ENCODE measurements around the gene ZBTB21. TPM values are rescaled to one million over a fixed set of nuclear protein-coding genes. Genes with fewer than 3 reads are reported as not detected.

Gene ZBTB21
- total RNA-seq, 1 donor from 2014 or later = 11.7 TPM

- no peak for DNase-seq
These were observed 18.5 kb downstream of the ZBTB21 start for GRCh38 chr21:41991659-41992058.

- DNase-seq = no peak
These were observed 20.5 kb downstream of the ZBTB21 start for GRCh38 chr21:41989698-41990097.

- DNase-seq = no peak
These were observed 22.9 kb downstream of the ZBTB21 start for GRCh38 chr21:41987310-41987709.

- no peak for DNase-seq
These were observed 24.3 kb downstream of the ZBTB21 start for GRCh38 chr21:41985662-41986416.

- DNase-seq = no peak
These were observed 26.9 kb downstream of the ZBTB21 start for GRCh38 chr21:41983229-41983628.

- DNase-seq = no peak
These were observed 29.6 kb downstream of the ZBTB21 start for GRCh38 chr21:41980561-41980960.

- no peak for DNase-seq
These were observed 30.3 kb downstream of the ZBTB21 start for GRCh38 chr21:41979751-41980369.

- DNase-seq = no peak
These were observed 30.8 kb downstream of the ZBTB21 start for GRCh38 chr21:41979335-41979734.

- DNase-seq = no peak
These were observed 32.9 kb downstream of the ZBTB21 start for GRCh38 chr21:41977034-41977950.

- no peak for DNase-seq
These were observed 33.5 kb downstream of the ZBTB21 start for GRCh38 chr21:41976611-41977010.

GRCh38 chr21:41975391-41976272, 34.5 kb downstream of the ZBTB21 start:
- DNase-seq = no peak

- no peak for DNase-seq
These were observed 35.5 kb downstream of the ZBTB21 start for GRCh38 chr21:41974752-41975053.

- no peak for DNase-seq
These were observed 36.1 kb downstream of the ZBTB21 start for GRCh38 chr21:41973861-41974751.

GRCh38 chr21:41973427-41973831, 36.7 kb downstream of the ZBTB21 start:
- DNase-seq = no peak

GRCh38 chr21:41972511-41973205, 37.5 kb downstream of the ZBTB21 start:
- DNase-seq = no peak

- no peak for DNase-seq
These were observed 38.3 kb downstream of the ZBTB21 start for GRCh38 chr21:41971891-41972290.

- no peak for DNase-seq
These were observed 39.2 kb downstream of the ZBTB21 start for GRCh38 chr21:41970751-41971653.

- DNase-seq = no peak
These were observed 40.1 kb downstream of the ZBTB21 start for GRCh38 chr21:41970106-41970391.

GRCh38 chr21:41967708-41968107, 42.5 kb downstream of the ZBTB21 start:
- DNase-seq = no peak
